Sigmoid colon (tissue), 3 donors: ENCODE results near the gene ACACA.

Experiments used
- POLR2A ChIP-seq, 2 donors: fragments of 450-650 bp; IDR thresholded peaks; one replicate each; pipeline ENCODE4 v1.6.1; 2016; ENCODE audit warnings: antibody characterized with exemption in 2 of 2, mild to moderate bottlenecking in 2 of 2, moderate library complexity in 2 of 2
- TF ChIP-seq, protein P1 (sequence below), 4 experiments: fragments of 450-650 bp in 3 of 4; fragments of 200-600 bp in 1 of 4; IDR thresholded peaks; one replicate each; pipeline ENCODE4 v1.5.1; 2016 to 2019; ENCODE audit warnings: antibody characterized with exemption in 4 of 4, mild to moderate bottlenecking in 3 of 4, moderate library complexity in 2 of 4

DNA sequence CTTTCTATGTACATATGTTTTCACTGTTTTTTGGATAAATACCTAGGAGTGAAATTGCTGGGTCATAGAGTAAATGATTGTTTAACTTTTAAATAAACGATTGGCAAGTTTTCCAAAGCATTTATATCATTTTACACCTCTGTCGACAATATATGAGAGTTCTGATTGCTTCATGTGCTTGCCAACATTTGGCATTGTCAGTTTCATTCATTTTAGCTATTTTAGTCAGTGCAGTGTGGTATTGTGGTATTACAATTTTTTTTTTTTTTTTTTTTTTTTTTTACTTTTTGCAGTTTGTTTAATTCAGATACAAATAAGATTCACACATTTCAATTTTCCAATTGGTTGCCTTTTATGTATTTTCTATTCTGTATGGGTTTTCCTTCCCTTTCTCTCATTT is 26.0 kb upstream of the ACACA start:
- TF ChIP-seq, protein P1, sequence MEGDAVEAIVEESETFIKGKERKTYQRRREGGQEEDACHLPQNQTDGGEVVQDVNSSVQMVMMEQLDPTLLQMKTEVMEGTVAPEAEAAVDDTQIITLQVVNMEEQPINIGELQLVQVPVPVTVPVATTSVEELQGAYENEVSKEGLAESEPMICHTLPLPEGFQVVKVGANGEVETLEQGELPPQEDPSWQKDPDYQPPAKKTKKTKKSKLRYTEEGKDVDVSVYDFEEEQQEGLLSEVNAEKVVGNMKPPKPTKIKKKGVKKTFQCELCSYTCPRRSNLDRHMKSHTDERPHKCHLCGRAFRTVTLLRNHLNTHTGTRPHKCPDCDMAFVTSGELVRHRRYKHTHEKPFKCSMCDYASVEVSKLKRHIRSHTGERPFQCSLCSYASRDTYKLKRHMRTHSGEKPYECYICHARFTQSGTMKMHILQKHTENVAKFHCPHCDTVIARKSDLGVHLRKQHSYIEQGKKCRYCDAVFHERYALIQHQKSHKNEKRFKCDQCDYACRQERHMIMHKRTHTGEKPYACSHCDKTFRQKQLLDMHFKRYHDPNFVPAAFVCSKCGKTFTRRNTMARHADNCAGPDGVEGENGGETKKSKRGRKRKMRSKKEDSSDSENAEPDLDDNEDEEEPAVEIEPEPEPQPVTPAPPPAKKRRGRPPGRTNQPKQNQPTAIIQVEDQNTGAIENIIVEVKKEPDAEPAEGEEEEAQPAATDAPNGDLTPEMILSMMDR (IDR thresholded peaks at IDR 0.05), result no peak
- TF ChIP-seq POLR2A (IDR thresholded peaks at IDR 0.05), result no peak
